Stimulated activated memory B cell treated with anti-CD40 and anti-IgM and Interleukin-4, amounts not matched to agents 10 μg/mL and 1 μg/mL and 100 μg/mL, for 72 hours (primary cell): ENCODE measurements around the gene C22orf23.

Experiments
- ATAC-seq: fragments of 150-1000 bp; cut with Tn5 transposase; 2 replicates; pipeline ENCODE4 v1.10.0; 2021
- H3K27ac Mint-ChIP-seq: one replicate; pipeline ENCODE4 v1.8.0; 2022; ENCODE audit warnings: mild to moderate bottlenecking, mixed read lengths
- H3K27me3 Mint-ChIP-seq: one replicate; pipeline ENCODE4 v1.8.0; 2022; ENCODE audit warnings: mixed read lengths
- H3K36me3 Mint-ChIP-seq: one replicate; pipeline ENCODE4 v1.8.0; 2022; ENCODE audit warnings: mixed read lengths
- H3K4me1 Mint-ChIP-seq: one replicate; pipeline ENCODE4 v1.8.0; 2022; ENCODE audit warnings: mixed read lengths
- H3K4me3 Mint-ChIP-seq: one replicate; pipeline ENCODE4 v1.8.0; 2022; ENCODE audit warnings: mild to moderate bottlenecking, moderate library complexity, mixed read lengths
- H3K9me3 Mint-ChIP-seq: one replicate; pipeline ENCODE4 v1.8.0; 2022; ENCODE audit warnings: mixed read lengths

Gene C22orf23

GRCh38 chr22:37926771-37927636 lies 26.4 kb downstream of the C22orf23 start:
- no peak overlapping the region for H3K27ac Mint-ChIP-seq
- no peak for ATAC-seq
- H3K27me3 Mint-ChIP-seq, result no peaks in the 10 kb centered on the region
- peaks cover 17% of the 10 kb centered on the region for H3K4me1 Mint-ChIP-seq
- no peaks in the 10 kb centered on the region for H3K9me3 Mint-ChIP-seq
- peaks cover 31% of the 10 kb centered on the region for H3K36me3 Mint-ChIP-seq
- no peak overlapping the region for H3K4me3 Mint-ChIP-seq

GRCh38 chr22:37926358-37926757 lies 27.0 kb downstream of the C22orf23 start:
- H3K36me3 Mint-ChIP-seq, result peaks cover 26% of the 10 kb centered on the region
- H3K9me3 Mint-ChIP-seq, result no peaks in the 10 kb centered on the region
- no peaks in the 10 kb centered on the region for H3K27me3 Mint-ChIP-seq
- no peak for ATAC-seq
- no peak overlapping the region for H3K27ac Mint-ChIP-seq
- peaks cover 10% of the 10 kb centered on the region for H3K4me1 Mint-ChIP-seq
- H3K4me3 Mint-ChIP-seq, result no peak overlapping the region

GRCh38 chr22:37925767-37926166 lies 27.6 kb downstream of the C22orf23 start:
- Mint-ChIP-seq H3K9me3 (no peaks in the 10 kb centered on the region), H3K4me3 (no peak overlapping the region), H3K27me3 (no peaks in the 10 kb centered on the region), H3K4me1 (peaks cover 9% of the 10 kb centered on the region), H3K27ac (no peak overlapping the region), H3K36me3 (peaks cover 26% of the 10 kb centered on the region)
- ATAC-seq, result peak; percentile 47

GRCh38 chr22:37925330-37925729 lies 28.1 kb downstream of the C22orf23 start:
- Mint-ChIP-seq H3K4me3 (no peak overlapping the region), H3K4me1 (peaks cover 6% of the 10 kb centered on the region), H3K27me3 (no peaks in the 10 kb centered on the region), H3K9me3 (no peaks in the 10 kb centered on the region), H3K27ac (no peak overlapping the region), H3K36me3 (peaks cover 28% of the 10 kb centered on the region)
- ATAC-seq, result no peak

- Mint-ChIP-seq H3K4me3 (no peak overlapping the region), H3K36me3 (peaks cover 32% of the 10 kb centered on the region), H3K27ac (no peak overlapping the region), H3K9me3 (no peaks in the 10 kb centered on the region), H3K27me3 (no peaks in the 10 kb centered on the region), H3K4me1 (peaks cover 9% of the 10 kb centered on the region)
- ATAC-seq, result no peak
These were observed 28.9 kb downstream of the C22orf23 start for GRCh38 chr22:37924386-37925065.

- no peak for ATAC-seq
- Mint-ChIP-seq H3K4me1 (peaks cover 9% of the 10 kb centered on the region), H3K4me3 (no peak overlapping the region), H3K27ac (no peak overlapping the region), H3K9me3 (no peaks in the 10 kb centered on the region), H3K36me3 (peaks cover 27% of the 10 kb centered on the region), H3K27me3 (no peaks in the 10 kb centered on the region)
These were observed 29.5 kb downstream of the C22orf23 start for GRCh38 chr22:37923927-37924326.

- Mint-ChIP-seq H3K27me3 (no peaks in the 10 kb centered on the region), H3K36me3 (peaks cover 11% of the 10 kb centered on the region), H3K4me3 (no peak overlapping the region), H3K27ac (no peak overlapping the region), H3K9me3 (no peaks in the 10 kb centered on the region), H3K4me1 (peaks cover 21% of the 10 kb centered on the region)
- ATAC-seq, result no peak
These were observed 31.2 kb downstream of the C22orf23 start for GRCh38 chr22:37922191-37922590.

GRCh38 chr22:37920126-37920525 lies 33.3 kb downstream of the C22orf23 start:
- H3K4me1 Mint-ChIP-seq, result peaks cover 21% of the 10 kb centered on the region
- H3K36me3 Mint-ChIP-seq, result peaks cover 19% of the 10 kb centered on the region
- no peaks in the 10 kb centered on the region for H3K9me3 Mint-ChIP-seq
- peak overlapping the region; percentile 78 for H3K27ac Mint-ChIP-seq
- H3K4me3 Mint-ChIP-seq, result peak overlapping the region; percentile 57
- H3K27me3 Mint-ChIP-seq, result no peaks in the 10 kb centered on the region
- no peak for ATAC-seq

- no peak for ATAC-seq
- H3K27me3 Mint-ChIP-seq, result no peaks in the 10 kb centered on the region
- H3K27ac Mint-ChIP-seq, result peak overlapping the region; percentile 44
These were observed 34.7 kb downstream of the C22orf23 start for GRCh38 chr22:37918580-37919270.

GRCh38 chr22:37917874-37918548 lies 35.4 kb downstream of the C22orf23 start:
- H3K36me3 Mint-ChIP-seq, result peaks cover 14% of the 10 kb centered on the region
- H3K27ac Mint-ChIP-seq, result peak overlapping the region; percentile 44
- H3K27me3 Mint-ChIP-seq, result no peaks in the 10 kb centered on the region
- H3K9me3 Mint-ChIP-seq, result no peaks in the 10 kb centered on the region
- no peak overlapping the region for H3K4me3 Mint-ChIP-seq
- H3K4me1 Mint-ChIP-seq, result peaks cover 26% of the 10 kb centered on the region
- ATAC-seq, result peak; percentile 68

More at GRCh38 chr22:37918580-37919270, 34.7 kb downstream of the C22orf23 start:
- Mint-ChIP-seq H3K36me3 (peaks cover 19% of the 10 kb centered on the region), H3K4me3 (no peak overlapping the region), H3K4me1 (peaks cover 21% of the 10 kb centered on the region), H3K9me3 (no peaks in the 10 kb centered on the region)

GRCh38 chr22:37916311-37916710 lies 37.1 kb downstream of the C22orf23 start:
- no peak for ATAC-seq
- H3K27ac Mint-ChIP-seq, result no peak overlapping the region
- H3K36me3 Mint-ChIP-seq, result peaks cover 18% of the 10 kb centered on the region
- H3K27me3 Mint-ChIP-seq, result no peaks in the 10 kb centered on the region
- peaks cover 38% of the 10 kb centered on the region for H3K4me1 Mint-ChIP-seq
- H3K9me3 Mint-ChIP-seq, result no peaks in the 10 kb centered on the region
- no peak overlapping the region for H3K4me3 Mint-ChIP-seq

GRCh38 chr22:37913233-37913721 lies 40.1 kb downstream of the C22orf23 start:
- Mint-ChIP-seq H3K27ac (no peak overlapping the region), H3K27me3 (no peaks in the 10 kb centered on the region), H3K9me3 (no peaks in the 10 kb centered on the region), H3K4me3 (no peak overlapping the region), H3K36me3 (peaks cover 12% of the 10 kb centered on the region), H3K4me1 (peaks cover 27% of the 10 kb centered on the region)
- ATAC-seq, result no peak

GRCh38 chr22:37912171-37912570 lies 41.2 kb downstream of the C22orf23 start:
- H3K27me3 Mint-ChIP-seq, result no peaks in the 10 kb centered on the region
- ATAC-seq, result no peak
- peaks cover 12% of the 10 kb centered on the region for H3K36me3 Mint-ChIP-seq
- H3K9me3 Mint-ChIP-seq, result no peaks in the 10 kb centered on the region
- no peak overlapping the region for H3K27ac Mint-ChIP-seq
- no peak overlapping the region for H3K4me3 Mint-ChIP-seq
- H3K4me1 Mint-ChIP-seq, result peaks cover 27% of the 10 kb centered on the region

GRCh38 chr22:37911697-37912096 lies 41.7 kb downstream of the C22orf23 start:
- Mint-ChIP-seq H3K4me3 (no peak overlapping the region), H3K36me3 (peaks cover 9% of the 10 kb centered on the region), H3K27ac (no peak overlapping the region), H3K27me3 (no peaks in the 10 kb centered on the region), H3K9me3 (no peaks in the 10 kb centered on the region), H3K4me1 (peaks cover 32% of the 10 kb centered on the region)
- no peak for ATAC-seq
